Uterus (tissue), 4 donors: Measurements from ENCODE around the gene SCTR. TPM values are rescaled to one million over a fixed set of nuclear protein-coding genes. Genes with fewer than 3 reads are reported as not detected.

Source experiments
- DNase-seq, 2 donors: peaks; one replicate each; pipeline ENCODE4 v3.0.0-alpha.2; 2019 to 2020
- H3K27ac ChIP-seq, 2 donors: fragments of 200-600 bp; sonication (generic); 1 replicate in 1 of 2; 2 replicates in 1 of 2; pipeline ENCODE4 v1.5.1; 2016 to 2018
- H3K27me3 ChIP-seq, 2 donors: fragments of 200-600 bp; sonication (generic); one replicate each; pipeline ENCODE4 v1.5.1; 2018 to 2019; ENCODE audit warnings: control low read depth in 1 of 2
- H3K36me3 ChIP-seq, 2 donors: fragments of 200-600 bp; sonication (generic); one replicate each; pipeline ENCODE4 v1.5.1; 2019; ENCODE audit warnings: control low read depth in 1 of 2
- H3K4me1 ChIP-seq, 2 donors: fragments of 200-600 bp; sonication (generic); one replicate each; pipeline ENCODE4 v1.5.1; 2018 to 2019; ENCODE audit warnings: control low read depth in 1 of 2
- H3K4me3 ChIP-seq, 2 donors: fragments of 200-600 bp; sonication (generic); 1 replicate in 1 of 2; 2 replicates in 1 of 2; pipeline ENCODE4 v1.5.1; 2018 to 2019; ENCODE audit warnings: mild to moderate bottlenecking in 1 of 2
- H3K9me3 ChIP-seq, 2 donors: fragments of 200-600 bp; sonication (generic); one replicate each; pipeline ENCODE4 v1.5.1; 2019; ENCODE audit warnings: control low read depth in 1 of 2
- POLR2A ChIP-seq, 2 donors: fragments of 450-650 bp; IDR thresholded peaks; one replicate each; pipeline ENCODE4 v1.6.1; 2016; ENCODE audit warnings: antibody characterized with exemption in 2 of 2, mild to moderate bottlenecking in 1 of 2, moderate library complexity in 1 of 2
- intact Hi-C: fragments of 100-400 bp; cut with DNase I; formaldehyde crosslinking; loops from one replicate; pipeline ENCODE4 v1.15.1; 2023; ENCODE audit warnings: low total_unique reads
- total RNA-seq, 4 donors: library from RNA; depleted of rRNA in 3 of 4; stranded (reverse); fragments of >200 nt in 3 of 4; gene quantifications; one replicate each; pipeline versions ENCODE4 v1.1.0 to v1.2.4, GENCODE V29; 2014 to 2023
- TF ChIP-seq, protein P1 (sequence below), 4 experiments: fragments of 200-600 bp in 2 of 4; fragments of 450-650 bp in 2 of 4; sonication (generic) in 2 of 4; IDR thresholded peaks; one replicate each; pipeline ENCODE4 v1.5.1; 2016 to 2019; ENCODE audit warnings: antibody characterized with exemption in 4 of 4, mild to moderate bottlenecking in 2 of 4, moderate library complexity in 1 of 4
- donor health status: DM: yes; HTN: yes; CAD: no.

The SCTR gene
- total RNA-seq, 4 donors from 2014 or later = not detected

DNA sequence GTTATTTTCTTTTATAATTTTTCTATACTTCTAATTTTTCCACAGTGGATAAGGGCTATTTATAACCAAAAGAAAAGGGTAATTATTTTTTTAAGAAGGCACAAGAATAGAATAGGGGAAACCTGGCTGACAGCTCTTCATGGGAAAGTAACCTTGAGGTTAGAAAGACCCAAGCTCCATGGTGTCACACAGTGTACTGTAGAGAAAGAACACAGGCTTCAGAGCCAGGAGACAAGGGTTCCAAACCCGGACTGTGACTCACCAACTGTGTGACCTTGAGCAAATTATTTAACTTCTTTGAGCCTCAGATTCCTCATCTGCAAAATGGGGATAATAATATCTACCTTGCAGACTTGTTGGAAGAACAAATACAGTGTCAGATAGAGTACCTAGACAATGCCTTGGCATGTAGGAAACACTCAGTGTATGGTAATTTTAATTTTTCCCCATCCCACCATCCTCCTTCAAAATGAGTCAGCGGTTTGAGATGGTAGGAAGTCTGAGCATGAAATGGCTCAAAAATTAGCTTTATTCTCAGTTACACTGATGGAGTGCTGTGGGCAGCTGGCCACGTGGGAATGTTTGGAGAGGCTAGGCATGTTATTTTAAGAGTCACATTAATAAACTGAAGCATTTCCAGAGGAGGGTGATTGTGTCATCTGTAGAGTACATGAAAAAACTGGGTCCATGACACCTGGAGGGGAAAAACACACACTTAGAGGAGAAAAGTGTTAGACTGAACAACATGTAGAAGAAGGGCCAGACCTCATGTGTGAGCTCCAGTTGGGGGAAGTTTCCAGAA is 55.9 kb downstream of the SCTR start:
- DNase-seq = no peak
- H3K36me3 ChIP-seq = no peaks in the 10 kb centered on the region
- H3K27me3 ChIP-seq = no peaks in the 10 kb centered on the region
- no peak for TF ChIP-seq POLR2A (IDR thresholded peaks at IDR 0.05)
- TF ChIP-seq, protein P1, sequence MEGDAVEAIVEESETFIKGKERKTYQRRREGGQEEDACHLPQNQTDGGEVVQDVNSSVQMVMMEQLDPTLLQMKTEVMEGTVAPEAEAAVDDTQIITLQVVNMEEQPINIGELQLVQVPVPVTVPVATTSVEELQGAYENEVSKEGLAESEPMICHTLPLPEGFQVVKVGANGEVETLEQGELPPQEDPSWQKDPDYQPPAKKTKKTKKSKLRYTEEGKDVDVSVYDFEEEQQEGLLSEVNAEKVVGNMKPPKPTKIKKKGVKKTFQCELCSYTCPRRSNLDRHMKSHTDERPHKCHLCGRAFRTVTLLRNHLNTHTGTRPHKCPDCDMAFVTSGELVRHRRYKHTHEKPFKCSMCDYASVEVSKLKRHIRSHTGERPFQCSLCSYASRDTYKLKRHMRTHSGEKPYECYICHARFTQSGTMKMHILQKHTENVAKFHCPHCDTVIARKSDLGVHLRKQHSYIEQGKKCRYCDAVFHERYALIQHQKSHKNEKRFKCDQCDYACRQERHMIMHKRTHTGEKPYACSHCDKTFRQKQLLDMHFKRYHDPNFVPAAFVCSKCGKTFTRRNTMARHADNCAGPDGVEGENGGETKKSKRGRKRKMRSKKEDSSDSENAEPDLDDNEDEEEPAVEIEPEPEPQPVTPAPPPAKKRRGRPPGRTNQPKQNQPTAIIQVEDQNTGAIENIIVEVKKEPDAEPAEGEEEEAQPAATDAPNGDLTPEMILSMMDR (IDR thresholded peaks at IDR 0.05) = no peak
- H3K9me3 ChIP-seq = no peaks in the 10 kb centered on the region
- no peak overlapping the region for H3K4me3 ChIP-seq
- no peak overlapping the region for H3K27ac ChIP-seq
- H3K4me1 ChIP-seq = no peaks in the 10 kb centered on the region
- intact Hi-C loops = no loop called here

DNA sequence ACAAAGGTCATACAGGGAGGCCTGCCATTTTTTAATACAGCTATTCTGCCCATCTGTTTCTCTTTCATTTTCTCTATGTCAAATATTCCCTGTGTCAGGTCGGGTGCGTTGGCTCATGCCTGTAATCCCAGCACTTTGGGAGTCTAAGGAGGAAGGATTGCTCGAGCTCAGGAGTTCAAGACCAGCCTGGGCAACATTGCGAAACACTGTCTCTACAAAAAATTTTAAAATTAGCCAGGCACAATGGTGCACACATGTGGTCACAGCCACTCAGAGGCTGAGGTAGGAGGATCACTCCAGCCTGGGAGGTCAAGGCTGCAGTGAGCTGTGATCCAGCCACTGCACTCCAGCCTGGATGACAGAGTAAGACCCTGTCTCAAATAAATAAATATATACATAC is 57.9 kb downstream of the SCTR start:
- no peak overlapping the region for H3K4me3 ChIP-seq
- no peak for DNase-seq
- intact Hi-C loops = no loop called here

DNA sequence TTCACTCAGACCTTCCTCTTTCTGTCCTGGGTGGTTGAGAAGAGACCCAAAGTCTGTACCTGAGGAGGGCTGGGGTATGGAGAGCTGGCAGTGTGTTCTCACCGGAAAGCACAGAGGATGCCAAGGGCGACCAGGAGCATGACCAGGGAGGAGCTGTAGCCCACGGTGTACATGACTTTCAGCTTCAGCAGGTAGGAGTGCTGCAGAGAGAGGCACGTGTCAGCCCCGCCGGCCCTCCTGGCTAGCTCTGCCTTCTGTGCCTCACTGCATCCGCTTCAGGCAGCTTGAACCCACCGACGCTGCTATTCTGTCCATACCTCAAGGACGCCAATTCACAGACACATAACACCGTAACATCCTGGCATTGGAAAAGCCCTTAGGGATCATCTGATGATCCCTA is 58.6 kb downstream of the SCTR start:
- Histone ChIP-seq H3K27ac (no peak overlapping the region), H3K9me3 (no peaks in the 10 kb centered on the region), H3K4me3 (no peak overlapping the region), H3K36me3 (no peaks in the 10 kb centered on the region), H3K27me3 (no peaks in the 10 kb centered on the region), H3K4me1 (no peaks in the 10 kb centered on the region)
- no peak for DNase-seq
- TF ChIP-seq, protein P1 (IDR thresholded peaks at IDR 0.05) = no peak
- TF ChIP-seq POLR2A (IDR thresholded peaks at IDR 0.05) = no peak
- intact Hi-C loops = no loop called here

More for the DNA sequence above, 57.9 kb downstream of the SCTR start:
- Histone ChIP-seq H3K9me3 (no peaks in the 10 kb centered on the region), H3K4me1 (no peaks in the 10 kb centered on the region), H3K27ac (no peak overlapping the region), H3K27me3 (no peaks in the 10 kb centered on the region), H3K36me3 (no peaks in the 10 kb centered on the region)
- TF ChIP-seq, protein P1 (IDR thresholded peaks at IDR 0.05) = no peak
- no peak for TF ChIP-seq POLR2A (IDR thresholded peaks at IDR 0.05)

DNA sequence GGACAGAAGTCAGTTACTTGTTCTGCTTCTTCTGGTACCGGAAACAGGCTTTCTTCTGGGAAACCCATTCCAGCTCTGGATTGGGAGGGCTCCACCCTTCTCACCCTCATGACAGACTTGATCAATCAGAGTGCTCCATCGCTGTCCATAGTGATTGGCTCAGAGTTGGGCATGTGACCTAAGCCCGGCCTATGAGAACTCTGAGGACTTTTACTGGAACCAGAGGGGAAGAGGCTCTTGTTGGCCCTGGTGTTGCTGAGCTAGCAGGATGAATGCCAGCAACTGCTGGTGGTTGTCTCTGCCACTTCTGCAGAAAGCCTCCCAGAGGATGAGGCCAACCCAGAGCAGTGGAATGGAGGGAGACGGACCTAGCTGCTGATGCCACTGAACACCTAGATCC is 59.3 kb downstream of the SCTR start:
- DNase-seq = no peak
- H3K36me3 ChIP-seq = no peaks in the 10 kb centered on the region
- H3K4me3 ChIP-seq = no peak overlapping the region
- TF ChIP-seq POLR2A (IDR thresholded peaks at IDR 0.05) = no peak
- TF ChIP-seq, protein P1 (IDR thresholded peaks at IDR 0.05) = no peak
- intact Hi-C loops = no loop called here
- H3K27me3 ChIP-seq = no peaks in the 10 kb centered on the region
- no peak overlapping the region for H3K27ac ChIP-seq
- H3K4me1 ChIP-seq = no peaks in the 10 kb centered on the region
- H3K9me3 ChIP-seq = no peaks in the 10 kb centered on the region

DNA sequence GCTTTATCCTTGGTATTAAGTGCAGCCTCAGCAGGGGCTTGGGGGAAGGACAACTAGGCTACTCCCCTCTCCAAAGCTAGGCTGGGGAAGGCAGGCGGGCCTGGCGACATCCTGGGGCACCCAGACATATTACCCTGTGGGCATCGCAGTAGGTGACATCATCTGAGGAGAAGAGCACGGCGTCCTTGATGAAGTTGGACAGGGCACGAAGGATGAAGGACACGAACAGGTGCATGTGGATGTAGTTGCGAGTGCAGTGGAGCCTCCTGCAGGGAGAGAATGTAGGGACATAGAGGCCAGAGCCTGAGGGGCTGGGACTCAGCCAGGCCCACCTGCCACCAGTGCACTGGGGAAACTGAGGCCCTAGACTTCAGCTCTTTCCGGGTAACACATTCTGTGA is 60.3 kb downstream of the SCTR start:
- H3K4me1 ChIP-seq = no peaks in the 10 kb centered on the region
- TF ChIP-seq, protein P1 (IDR thresholded peaks at IDR 0.05) = no peak
- no peak for TF ChIP-seq POLR2A (IDR thresholded peaks at IDR 0.05)
- DNase-seq = no peak
- intact Hi-C loops = no loop called here
- H3K27me3 ChIP-seq = no peaks in the 10 kb centered on the region
- no peaks in the 10 kb centered on the region for H3K9me3 ChIP-seq
- no peak overlapping the region for H3K4me3 ChIP-seq
- no peaks in the 10 kb centered on the region for H3K36me3 ChIP-seq
- no peak overlapping the region for H3K27ac ChIP-seq
